HG03460 (cell line): ENCODE results near the gene BBS7.
A peak's percentile ranks its signal among the peaks of the same experiment; 100 is the strongest.

ENCODE experiments used
- ATAC-seq: cut with Tn5 transposase; IDR thresholded peaks from one replicate; pipeline ENCODE4 v1.9.1; 2021; ENCODE audit not compliant: unreplicated experiment

Gene BBS7

GRCh38 chr4:121794505-121795188, 75.6 kb downstream of the BBS7 start:
- ATAC-seq, result no peak

GRCh38 chr4:121792966-121793365, 77.3 kb downstream of the BBS7 start:
- ATAC-seq, result no peak

- ATAC-seq, result no peak
Observed at GRCh38 chr4:121791481-121791880, 78.8 kb downstream of the BBS7 start.

GRCh38 chr4:121790976-121791375, 79.3 kb downstream of the BBS7 start:
- ATAC-seq, result no peak

GRCh38 chr4:121789960-121790829, 80.1 kb downstream of the BBS7 start:
- no peak for ATAC-seq

GRCh38 chr4:121789455-121789854, 80.8 kb downstream of the BBS7 start:
- no peak for ATAC-seq

- ATAC-seq, result peak; percentile 81
Observed at GRCh38 chr4:121788896-121789295, 81.4 kb downstream of the BBS7 start.

- ATAC-seq, result no peak
Observed at GRCh38 chr4:121786221-121786620, 84.1 kb downstream of the BBS7 start.

- no peak for ATAC-seq
Observed at GRCh38 chr4:121785479-121785878, 84.8 kb downstream of the BBS7 start.

- ATAC-seq, result no peak
Observed at GRCh38 chr4:121784975-121785374, 85.3 kb downstream of the BBS7 start.

- no peak for ATAC-seq
Observed at GRCh38 chr4:121784401-121784800, 85.9 kb downstream of the BBS7 start.

- no peak for ATAC-seq
Observed at GRCh38 chr4:121783210-121783609, 87.1 kb downstream of the BBS7 start.

- ATAC-seq, result no peak
Observed at GRCh38 chr4:121778991-121779628, 91.2 kb downstream of the BBS7 start.

- ATAC-seq, result no peak
Observed at GRCh38 chr4:121777625-121778024, 92.6 kb downstream of the BBS7 start.

- no peak for ATAC-seq
Observed at GRCh38 chr4:121776610-121777401, 93.5 kb downstream of the BBS7 start.
